ENCODE data around the gene DNAH10.

GRCh38 chr12:123734268-123734667, 27.8 kb upstream of the DNAH10 start:
- TF ChIP-seq YY1 (IDR thresholded peaks at IDR 0.05; ENCODE audit: insufficient read depth, insufficient read length) (no peak), ZNF274 (IDR thresholded peaks at IDR 0.05; ENCODE audit: low read depth, low read length) (no peak)
